Activated CD8-positive, alpha-beta memory T cell treated with anti-CD3 and anti-CD28 coated beads, Interleukin-2, amount 10 ng/mL, durations not matched to agents 7 days and 5 days (primary cell): ENCODE measurements around the gene HTR1E. TPM values are rescaled to one million over a fixed set of nuclear protein-coding genes. Genes with fewer than 3 reads are reported as not detected.
"Not testable (repeated sequence)": the region's sequence is repeated elsewhere in the genome, so short reads cannot be mapped to it uniquely, and the experiment has no call there.

Experiments
- ATAC-seq: fragments of 150-1000 bp; cut with Tn5 transposase; one replicate; pipeline ENCODE4 v1.10.0; 2021; ENCODE audit warnings: moderate library complexity
- CTCF ChIA-PET: fragments of 350-600 bp; sonication (Branson Sonifier 250); formaldehyde crosslinking; loops from one replicate; lab custom pipeline; 2021; ENCODE audit warnings: antibody characterized with exemption; lab: Charles Lee
- DNase-seq: peaks from one replicate; pipeline ENCODE4 v3.0.0-alpha.2; 2020
- H3K27ac Mint-ChIP-seq: one replicate; pipeline ENCODE4 v1.8.0; 2021; ENCODE audit warnings: mild to moderate bottlenecking, mixed read lengths
- H3K27me3 Mint-ChIP-seq: one replicate; pipeline ENCODE4 v1.8.0; 2021; ENCODE audit warnings: mixed read lengths
- H3K36me3 Mint-ChIP-seq: one replicate; pipeline ENCODE4 v1.8.0; 2021; ENCODE audit warnings: mild to moderate bottlenecking, mixed read lengths
- H3K4me1 Mint-ChIP-seq: one replicate; pipeline ENCODE4 v1.8.0; 2021; ENCODE audit warnings: mixed read lengths
- H3K4me3 Mint-ChIP-seq: one replicate; pipeline ENCODE4 v1.8.0; 2021; ENCODE audit warnings: mild to moderate bottlenecking, moderate library complexity, mixed read lengths
- H3K9me3 Mint-ChIP-seq: one replicate; pipeline ENCODE4 v1.8.0; 2022; ENCODE audit warnings: low read depth, mixed read lengths
- total RNA-seq, 2 experiments: library from RNA; stranded (reverse); gene quantifications; one replicate each; pipeline ENCODE4 v1.2.3, GENCODE V29; 2021

Gene HTR1E
- total RNA-seq, 2 experiments from 2014 or later = not detected

- CTCF ChIA-PET = no interaction called here
- no peaks in the 10 kb centered on the region for H3K9me3 Mint-ChIP-seq
Measured at GRCh38 chr6:86949771-86950170, 12.4 kb downstream of the HTR1E start.

GRCh38 chr6:86952991-86953390 is 15.7 kb downstream of the HTR1E start:
- Mint-ChIP-seq H3K4me1 (no peaks in the 10 kb centered on the region), H3K9me3 (no peaks in the 10 kb centered on the region), H3K36me3 (no peaks in the 10 kb centered on the region), H3K4me3 (no peak overlapping the region), H3K27me3 (no peaks in the 10 kb centered on the region), H3K27ac (no peak overlapping the region)
- no peak for DNase-seq
- CTCF ChIA-PET = no interaction called here
- no peak for ATAC-seq

More at GRCh38 chr6:86949771-86950170, 12.4 kb downstream of the HTR1E start:
- DNase-seq (no peak), ATAC-seq (no peak)
- Mint-ChIP-seq H3K27me3 (no peaks in the 10 kb centered on the region), H3K27ac (no peak overlapping the region), H3K4me3 (no peak overlapping the region), H3K4me1 (no peaks in the 10 kb centered on the region), H3K36me3 (no peaks in the 10 kb centered on the region)

- CTCF ChIA-PET = no interaction called here
- no peak for ATAC-seq
- Mint-ChIP-seq H3K27me3 (no peaks in the 10 kb centered on the region), H3K4me1 (no peaks in the 10 kb centered on the region), H3K4me3 (no peak overlapping the region), H3K9me3 (no peaks in the 10 kb centered on the region), H3K36me3 (no peaks in the 10 kb centered on the region), H3K27ac (no peak overlapping the region)
- no peak for DNase-seq
Measured at GRCh38 chr6:86959656-86960055, 22.3 kb downstream of the HTR1E start.

- Mint-ChIP-seq H3K4me1 (no peaks in the 10 kb centered on the region), H3K27me3 (peaks cover 6% of the 10 kb centered on the region), H3K36me3 (no peaks in the 10 kb centered on the region), H3K27ac (no peak overlapping the region), H3K4me3 (no peak overlapping the region), H3K9me3 (no peaks in the 10 kb centered on the region)
- ATAC-seq (no peak), DNase-seq (no peak)
- CTCF ChIA-PET = interaction anchor here (2.4 kb wide), 1 partner anchor 10 kb away, joined by 7 read pairs; no protein-coding TSS in a partner anchor
Measured at GRCh38 chr6:86961455-86962200, 24.3 kb downstream of the HTR1E start.

GRCh38 chr6:86963352-86963751 is 26.0 kb downstream of the HTR1E start:
- no peak overlapping the region for H3K4me3 Mint-ChIP-seq
- H3K4me1 Mint-ChIP-seq = no peaks in the 10 kb centered on the region
- ATAC-seq (no peak), DNase-seq (no peak)
- peaks cover 6% of the 10 kb centered on the region for H3K27me3 Mint-ChIP-seq
- H3K9me3 Mint-ChIP-seq = no peaks in the 10 kb centered on the region
- H3K36me3 Mint-ChIP-seq = no peaks in the 10 kb centered on the region
- CTCF ChIA-PET = interaction anchor here (2.4 kb wide), 1 partner anchor 12 kb away, joined by 7 read pairs; no protein-coding TSS in a partner anchor
- no peak overlapping the region for H3K27ac Mint-ChIP-seq

GRCh38 chr6:86964029-86964579 is 26.8 kb downstream of the HTR1E start:
- no peaks in the 10 kb centered on the region for H3K4me1 Mint-ChIP-seq
- DNase-seq (no peak), ATAC-seq (no peak)
- CTCF ChIA-PET = no interaction called here
- H3K9me3 Mint-ChIP-seq = no peaks in the 10 kb centered on the region
- no peaks in the 10 kb centered on the region for H3K36me3 Mint-ChIP-seq
- H3K4me3 Mint-ChIP-seq = no peak overlapping the region
- H3K27ac Mint-ChIP-seq = no peak overlapping the region
- H3K27me3 Mint-ChIP-seq = peaks cover 6% of the 10 kb centered on the region

GRCh38 chr6:86966271-86966670 is 28.9 kb downstream of the HTR1E start:
- CTCF ChIA-PET = no interaction called here
- no peak for DNase-seq
- no peak overlapping the region for H3K4me3 Mint-ChIP-seq
- H3K9me3 Mint-ChIP-seq = no peaks in the 10 kb centered on the region
- H3K27ac Mint-ChIP-seq = no peak overlapping the region
- no peaks in the 10 kb centered on the region for H3K4me1 Mint-ChIP-seq
- no peak for ATAC-seq
- H3K27me3 Mint-ChIP-seq = peaks cover 6% of the 10 kb centered on the region
- no peaks in the 10 kb centered on the region for H3K36me3 Mint-ChIP-seq

GRCh38 chr6:86969573-86969972 is 32.2 kb downstream of the HTR1E start:
- Mint-ChIP-seq H3K36me3 (no peaks in the 10 kb centered on the region), H3K27ac (no peak overlapping the region), H3K4me1 (no peaks in the 10 kb centered on the region), H3K9me3 (no peaks in the 10 kb centered on the region), H3K27me3 (peaks cover 6% of the 10 kb centered on the region), H3K4me3 (no peak overlapping the region)
- no peak for DNase-seq
- CTCF ChIA-PET = no interaction called here
- no peak for ATAC-seq

- ATAC-seq = no peak
- Mint-ChIP-seq H3K36me3 (no peaks in the 10 kb centered on the region), H3K27ac (no peak overlapping the region), H3K4me3 (no peak overlapping the region), H3K27me3 (no peaks in the 10 kb centered on the region), H3K9me3 (no peaks in the 10 kb centered on the region), H3K4me1 (no peaks in the 10 kb centered on the region)
- CTCF ChIA-PET = no interaction called here
- DNase-seq = no peak
Measured at GRCh38 chr6:86973088-86973487, 35.8 kb downstream of the HTR1E start.

- DNase-seq (no peak), ATAC-seq (no peak)
- Mint-ChIP-seq H3K4me1 (no peaks in the 10 kb centered on the region), H3K36me3 (no peaks in the 10 kb centered on the region), H3K4me3 (no peak overlapping the region), H3K27ac (no peak overlapping the region), H3K9me3 (no peaks in the 10 kb centered on the region), H3K27me3 (peaks cover 4% of the 10 kb centered on the region)
- CTCF ChIA-PET = no interaction called here
Measured at GRCh38 chr6:86978251-86978650, 40.9 kb downstream of the HTR1E start.

GRCh38 chr6:87001494-87001893 is 64.2 kb downstream of the HTR1E start:
- Mint-ChIP-seq H3K4me3 (no peak overlapping the region), H3K4me1 (no peaks in the 10 kb centered on the region), H3K9me3 (no peaks in the 10 kb centered on the region), H3K27me3 (no peaks in the 10 kb centered on the region), H3K36me3 (no peaks in the 10 kb centered on the region), H3K27ac (no peak overlapping the region)
- no peak for DNase-seq
- ATAC-seq = no peak
- CTCF ChIA-PET = no interaction called here

- H3K36me3 Mint-ChIP-seq, ATAC-seq, H3K27me3 Mint-ChIP-seq, H3K4me3 Mint-ChIP-seq, DNase-seq, CTCF ChIA-PET, H3K4me1 Mint-ChIP-seq, H3K27ac Mint-ChIP-seq, H3K9me3 Mint-ChIP-seq: not testable (repeated sequence)
Measured at GRCh38 chr6:87002391-87002790, 65.1 kb downstream of the HTR1E start.

GRCh38 chr6:87006541-87006940 is 69.2 kb downstream of the HTR1E start:
- H3K36me3 Mint-ChIP-seq, CTCF ChIA-PET, DNase-seq, H3K4me3 Mint-ChIP-seq, H3K27ac Mint-ChIP-seq, H3K4me1 Mint-ChIP-seq, H3K9me3 Mint-ChIP-seq, H3K27me3 Mint-ChIP-seq, ATAC-seq: not testable (repeated sequence)

GRCh38 chr6:87009581-87009980 is 72.3 kb downstream of the HTR1E start:
- DNase-seq, ATAC-seq, H3K36me3 Mint-ChIP-seq, CTCF ChIA-PET, H3K4me1 Mint-ChIP-seq, H3K9me3 Mint-ChIP-seq, H3K27ac Mint-ChIP-seq, H3K4me3 Mint-ChIP-seq, H3K27me3 Mint-ChIP-seq: not testable (repeated sequence)
